Endodermal cell (in vitro differentiated cells): ENCODE results near the gene GYG1. TPM values are rescaled to one million over a fixed set of nuclear protein-coding genes. Genes with fewer than 3 reads are reported as not detected.

Source experiments
- DNase-seq: peaks from one replicate; pipeline ENCODE4 v3.0.0-alpha.2; 2017
- H3K27ac ChIP-seq: 2 replicates; pipeline ENCODE4 v1.5.1; 2013; ENCODE audit warnings: mild to moderate bottlenecking, low read depth, low read length, moderate library complexity
- H3K27me3 ChIP-seq: 2 replicates; pipeline ENCODE4 v1.6.1; 2013; ENCODE audit warnings: mild to moderate bottlenecking, low read length, moderate library complexity; ENCODE audit not compliant: insufficient read depth, control insufficient read depth, poor library complexity, severe bottlenecking
- H3K36me3 ChIP-seq: 2 replicates; pipeline ENCODE4 v1.7.0; 2013; ENCODE audit warnings: mild to moderate bottlenecking, low read length, moderate library complexity; ENCODE audit not compliant: control insufficient read depth, insufficient read depth
- H3K4me1 ChIP-seq: one replicate; pipeline ENCODE4 v1.7.0; 2013; ENCODE audit warnings: low read length; ENCODE audit not compliant: control insufficient read depth, insufficient read depth
- H3K4me3 ChIP-seq: 2 replicates; pipeline ENCODE4 v1.5.1; 2013; ENCODE audit warnings: mild to moderate bottlenecking, low read length, moderate library complexity
- H3K9ac ChIP-seq: 2 replicates; pipeline ENCODE4 v1.6.1; 2013; ENCODE audit warnings: mild to moderate bottlenecking, low read length, moderate library complexity; ENCODE audit not compliant: poor library complexity, severe bottlenecking; ENCODE audit errors: extremely low read depth
- H3K9me3 ChIP-seq: 2 replicates; pipeline ENCODE4 v1.6.1; 2013; ENCODE audit warnings: mild to moderate bottlenecking, low read length, moderate library complexity; ENCODE audit not compliant: control insufficient read depth
- H3K27ac Mint-ChIP-seq: 2 replicates; pipeline ENCODE4 v1.8.0; 2020; ENCODE audit warnings: mixed read lengths
- H3K27me3 Mint-ChIP-seq: 2 replicates; pipeline ENCODE4 v1.8.0; 2021; ENCODE audit warnings: mild to moderate bottlenecking, mixed read lengths; ENCODE audit not compliant: insufficient read depth
- H3K36me3 Mint-ChIP-seq: 2 replicates; pipeline ENCODE4 v1.8.0; 2020; ENCODE audit warnings: low read depth, mixed read lengths
- H3K4me1 Mint-ChIP-seq: 2 replicates; pipeline ENCODE4 v1.8.0; 2020; ENCODE audit warnings: mixed read lengths
- H3K4me3 Mint-ChIP-seq: 2 replicates; pipeline ENCODE4 v1.8.0; 2020; ENCODE audit warnings: mild to moderate bottlenecking, moderate library complexity, mixed read lengths
- H3K9me3 Mint-ChIP-seq: 2 replicates; pipeline ENCODE4 v1.8.0; 2020; ENCODE audit warnings: mild to moderate bottlenecking, mixed read lengths
- CTCF ChIP-seq: fragments of 200-600 bp; sonication (generic); conservative IDR thresholded peaks from 2 replicates; pipeline ENCODE4 v1.5.0; 2021; ENCODE audit warnings: antibody characterized with exemption, mild to moderate bottlenecking
- WGBS, 2 experiments: methylation state at CpG; one replicate each; pipeline versions ENCODE4 v1.1.5 to v1.1.7; 2013; ENCODE audit warnings: missing lambda C conversion rate in 2 of 2, mixed read lengths in 1 of 2; ENCODE audit not compliant: insufficient coverage in 1 of 2, insufficient read length in 1 of 2; 5-methylcytosine and 5-hydroxymethylcytosine counted together
- long read RNA-seq, 4 experiments: library from polyadenylated mRNA in 2 of 4; library from RNA in 1 of 4; library from capped mRNA in 1 of 4; stranded (forward) in 3 of 4; unstranded in 1 of 4; transcript quantifications; one replicate each; pipeline ENCODE4 v2.0.0, GENCODE V29; 2020 to 2021; ENCODE audit warnings: inconsistent platforms in 1 of 4
- polyA plus RNA-seq, 2 experiments: library from polyadenylated mRNA; stranded (reverse); fragments of 50-300 nt; gene quantifications; one replicate each; pipeline ENCODE4 v1.2.3, GENCODE V29; 2013
- total RNA-seq, 2 donors: library from RNA; stranded (reverse); fragmentation: NEBNext Ultra II Directional in 1 of 2; extraction: Animal tissue kit (Norgen Biotek cat#: 25700) in 1 of 2; gene quantifications; 2 replicates in 1 of 2; 3 replicates in 1 of 2; pipeline ENCODE4 v1.2.1, GENCODE V29; 2021

GYG1 gene
- total RNA-seq, result 10 to 100 TPM; 22.2 to 30.6 TPM
- polyA plus RNA-seq (2013, experiment 1 of 2), result 32.5 TPM
- polyA plus RNA-seq (2013, experiment 2 of 2), result 27.9 TPM
- long read RNA-seq, experiment 1, transcript GYG1-201 (7 exons, 1,890 nt), result major isoform, 9 of 16 reads
- long read RNA-seq, experiment 1, partial matches to known transcripts, result 4 of 16 reads
- long read RNA-seq, experiment 1, other reads (novel, unspliced or antisense), result 3 of 16 reads
- long read RNA-seq, experiment 2, transcript GYG1-201 (7 exons, 1,890 nt), result major isoform, 41 of 45 reads
- long read RNA-seq, experiment 2, partial matches to known transcripts, result 2 of 45 reads
- long read RNA-seq, experiment 2, other reads (novel, unspliced or antisense), result 2 of 45 reads
- long read RNA-seq, experiment 3, transcript GYG1-201 (7 exons, 1,890 nt), result major isoform, 123 of 141 reads
- long read RNA-seq, experiment 3, partial matches to known transcripts, result 1 of 141 reads
- long read RNA-seq, experiment 3, other reads (novel, unspliced or antisense), result 13 of 141 reads
- long read RNA-seq, experiment 4, transcript GYG1-201 (7 exons, 1,890 nt), result major isoform, 59 of 71 reads
- long read RNA-seq, experiment 4, partial matches to known transcripts, result 2 of 71 reads
- long read RNA-seq, experiment 4, other reads (novel, unspliced or antisense), result 6 of 71 reads

GRCh38 chr3:148991219-148992026 lies at the start of gene GYG1:
TSS of gene GYG1 (plus strand) at chr3:148991540. CDS start at chr3:148991641, 101 bp downstream.
- Mint-ChIP-seq H3K4me3 (peak within 1 kb of the TSS; percentile 65), H3K4me1 (peaks cover 19% of the 10 kb centered on the region), H3K9me3 (no peaks in the 10 kb centered on the region), H3K27ac (no peak within 1 kb of the TSS), H3K27me3 (peaks cover 8% of the 10 kb centered on the region), H3K36me3 (peaks cover 14% of the 10 kb centered on the region)
- Histone ChIP-seq H3K27ac (no peak within 1 kb of the TSS), H3K9ac (no peak within 1 kb of the TSS), H3K36me3 (peaks cover 19% of the 10 kb centered on the region), H3K9me3 (no peaks in the 10 kb centered on the region), H3K27me3 (peaks cover 5% of the 10 kb centered on the region), H3K4me3 (peak within 1 kb of the TSS; percentile 78), H3K4me1 (peaks cover 6% of the 10 kb centered on the region)
- TF ChIP-seq CTCF, result peak; percentile 61
- WGBS, 2 experiments, result 0% methylated on average over 26 to 91 of the region's 91 CpGs
- peak; percentile 93 for DNase-seq

- H3K4me3 ChIP-seq, result no peak overlapping the region
- no peaks in the 10 kb centered on the region for H3K36me3 ChIP-seq
- Mint-ChIP-seq H3K27ac (no peak overlapping the region), H3K4me1 (no peaks in the 10 kb centered on the region), H3K36me3 (no peaks in the 10 kb centered on the region), H3K9me3 (no peaks in the 10 kb centered on the region), H3K27me3 (no peaks in the 10 kb centered on the region), H3K4me3 (no peak overlapping the region)
- H3K27me3 ChIP-seq, result no peaks in the 10 kb centered on the region
- H3K4me1 ChIP-seq, result no peaks in the 10 kb centered on the region
- no peak overlapping the region for H3K27ac ChIP-seq
- WGBS, 2 experiments, result 91% methylated on average over 1 of the region's 2 CpGs; no CpG with 5 or more reads in 1 of the 2 experiments
- DNase-seq, result no peak
- H3K9me3 ChIP-seq, result no peaks in the 10 kb centered on the region
- no peak overlapping the region for H3K9ac ChIP-seq
- TF ChIP-seq CTCF, result peak; percentile 86
Observed at GRCh38 chr3:148943506-148944205, 47.7 kb upstream of the GYG1 start.

GRCh38 chr3:148945116-148945515 lies 46.2 kb upstream of the GYG1 start:
- Mint-ChIP-seq H3K9me3 (no peaks in the 10 kb centered on the region), H3K4me3 (no peak overlapping the region), H3K36me3 (no peaks in the 10 kb centered on the region), H3K27me3 (no peaks in the 10 kb centered on the region), H3K27ac (no peak overlapping the region), H3K4me1 (no peaks in the 10 kb centered on the region)
- H3K4me3 ChIP-seq, result no peak overlapping the region
- no peaks in the 10 kb centered on the region for H3K27me3 ChIP-seq
- 91 to 100% methylated on average over 1 of the region's 2 CpGs for WGBS, 2 experiments
- H3K4me1 ChIP-seq, result no peaks in the 10 kb centered on the region
- DNase-seq, result no peak
- H3K9ac ChIP-seq, result no peak overlapping the region
- H3K36me3 ChIP-seq, result no peaks in the 10 kb centered on the region
- H3K9me3 ChIP-seq, result no peaks in the 10 kb centered on the region
- H3K27ac ChIP-seq, result no peak overlapping the region
- TF ChIP-seq CTCF, result no peak
